T47D (cell line): ENCODE results near the gene CD300C.

Experiments used
- DNase-seq, 2 experiments: peaks; one replicate each; pipeline versions ENCODE4 v3.0.0 to v3.0.0-alpha.2; 2011 to 2012; ENCODE audit warnings: low read depth in 1 of 2, low spot score in 1 of 2
- JUND ChIP-seq: IDR thresholded peaks from 2 replicates; pipeline ENCODE4 v1.6.1; 2012; ENCODE audit warnings: low read depth
- in situ Hi-C: cut with HindIII; loops from 2 replicates; pipeline ENCODE4 v1.10.0; 2016; ENCODE audit warnings: low sequenced_read_pairs, low pct_unique_long_range_greater_than_20kb

Gene CD300C

GRCh38 chr17:74541176-74542111 lies 4.5 kb downstream of the CD300C start:
- TF ChIP-seq JUND = no peak
- in situ Hi-C loops = no loop called here
- no peak for DNase-seq

DNA sequence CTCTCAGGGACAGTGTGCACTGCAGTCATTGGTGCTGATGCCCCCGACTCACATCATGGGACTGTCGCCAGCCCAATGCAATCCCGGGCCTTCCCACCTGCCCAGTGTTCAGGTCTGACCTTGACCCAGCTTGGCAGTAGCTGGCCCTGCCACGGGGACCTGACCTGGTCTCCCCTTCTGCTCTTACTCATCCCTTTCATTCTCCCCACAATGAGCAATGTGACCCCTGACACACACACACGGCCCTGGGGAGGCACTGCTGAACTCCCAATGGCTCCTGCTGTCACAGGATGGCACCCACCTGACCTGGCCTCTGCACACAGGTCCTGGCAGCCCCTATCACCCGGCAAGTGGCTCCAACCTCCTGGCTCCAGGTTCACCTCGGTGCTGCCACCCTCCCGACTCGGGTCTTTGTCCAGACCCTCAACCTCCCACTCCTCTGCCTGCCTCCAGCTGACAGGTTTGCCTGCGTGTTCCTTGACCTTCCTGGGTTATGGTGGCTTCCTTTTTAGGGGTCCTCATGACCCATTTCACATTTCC lies 6.6 kb downstream of the CD300C start:
- DNase-seq = no peak
- in situ Hi-C loops = no loop called here
- no peak for TF ChIP-seq JUND

DNA sequence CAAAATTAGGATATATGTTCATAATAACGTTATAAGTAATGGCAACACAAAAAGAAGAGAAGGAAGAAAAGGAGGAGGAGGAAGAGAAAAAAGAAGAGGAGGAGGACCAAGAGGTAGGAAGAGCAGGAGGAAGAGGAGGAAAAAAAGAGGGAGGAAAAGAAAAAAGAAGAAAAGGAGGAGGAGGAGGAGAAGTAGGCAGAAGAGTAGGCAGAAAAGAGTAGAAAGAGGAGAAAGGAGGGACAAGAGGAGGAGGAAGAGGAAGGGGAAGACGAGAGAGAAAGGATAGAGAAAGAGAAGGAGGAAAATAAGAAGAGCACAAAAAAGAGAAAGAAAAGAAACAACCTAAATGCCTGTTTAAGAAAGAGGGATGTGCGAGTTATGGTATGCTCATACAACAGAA lies 9.0 kb downstream of the CD300C start:
- DNase-seq = no peak
- TF ChIP-seq JUND = no peak
- in situ Hi-C loops = no loop called here

DNA sequence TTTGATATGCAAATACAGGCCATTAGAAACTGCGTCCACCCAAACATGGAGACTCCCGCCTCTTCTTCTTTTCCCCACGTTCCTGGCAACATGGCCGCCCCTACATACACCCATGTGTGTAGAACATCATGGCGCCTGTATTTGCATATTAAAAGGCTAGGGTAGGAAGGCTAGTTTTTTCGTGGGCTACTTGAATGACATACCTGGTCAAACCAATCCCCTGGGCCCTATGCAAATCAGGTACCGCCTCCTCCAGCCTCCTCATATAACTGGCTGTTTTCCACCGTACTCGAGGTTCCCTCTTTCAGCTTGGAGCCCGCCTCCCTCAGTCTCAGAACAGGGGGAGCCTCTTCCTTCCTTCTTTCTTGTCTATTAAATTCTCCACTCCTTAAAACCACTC lies 13.8 kb downstream of the CD300C start:
- no peak for TF ChIP-seq JUND
- in situ Hi-C loops = no loop called here
- DNase-seq = peak in 1 of 2 experiments; percentile 81

- TF ChIP-seq JUND = no peak
- no peak for DNase-seq
- in situ Hi-C loops = no loop called here
These were observed 14.6 kb downstream of the CD300C start, which contains the start of gene CD300LB for GRCh38 chr17:74531231-74531761. Gene CD300LB, minus strand, starts transcription at chr17:74531475. Its CDS starts 125 bp downstream, at chr17:74531350.

- DNase-seq = no peak
- in situ Hi-C loops = no loop called here
- TF ChIP-seq JUND = no peak
These were observed 15.1 kb downstream of the CD300C start for GRCh38 chr17:74530831-74531150.

DNA sequence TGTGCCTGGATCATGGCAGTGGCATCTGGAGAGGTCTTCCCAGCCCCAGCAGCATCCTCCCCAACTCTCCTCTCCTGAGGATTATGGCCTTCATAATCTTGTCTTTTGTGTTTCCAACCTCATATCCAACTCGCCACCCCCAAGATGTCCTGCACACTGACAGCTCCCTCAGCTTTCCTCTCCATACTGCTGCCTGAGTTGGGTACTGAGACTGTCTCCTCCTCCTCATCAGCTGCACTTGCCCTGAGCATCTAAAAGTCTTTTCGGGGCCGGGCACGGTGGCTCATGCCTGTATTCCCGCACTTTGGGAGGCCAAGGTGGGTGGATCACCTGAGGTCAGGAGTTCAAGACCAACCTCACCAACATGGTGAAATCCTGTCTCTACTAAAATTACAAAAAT lies 16.7 kb downstream of the CD300C start:
- TF ChIP-seq JUND = no peak
- in situ Hi-C loops = no loop called here
- DNase-seq = no peak

- in situ Hi-C loops = no loop called here
- DNase-seq = no peak
- TF ChIP-seq JUND = no peak
These were observed 17.3 kb downstream of the CD300C start for GRCh38 chr17:74528491-74529199.

GRCh38 chr17:74527756-74528155 lies 18.2 kb downstream of the CD300C start:
- TF ChIP-seq JUND = no peak
- in situ Hi-C loops = no loop called here
- no peak for DNase-seq

DNA sequence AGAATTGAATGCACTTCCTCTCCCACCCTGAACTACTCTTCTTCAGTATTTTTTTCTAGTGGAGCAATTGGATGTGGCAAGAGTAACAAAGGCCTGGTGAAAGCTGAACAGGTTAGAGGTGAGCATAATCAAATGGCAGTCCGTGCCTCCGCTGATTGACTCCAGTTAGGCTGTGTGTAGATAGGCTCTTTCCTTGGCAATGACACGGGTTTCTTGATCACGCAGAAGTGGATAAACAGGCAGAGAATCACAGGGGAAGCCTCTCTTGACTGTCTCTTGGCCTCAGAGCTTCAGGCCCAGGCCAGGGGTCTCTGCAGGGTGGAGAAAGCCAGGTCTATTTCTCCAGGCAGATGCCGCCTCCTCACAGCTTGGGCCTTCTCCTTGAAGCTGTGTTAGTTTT lies 18.8 kb downstream of the CD300C start:
- in situ Hi-C loops = no loop called here
- DNase-seq = no peak
- TF ChIP-seq JUND = no peak

DNA sequence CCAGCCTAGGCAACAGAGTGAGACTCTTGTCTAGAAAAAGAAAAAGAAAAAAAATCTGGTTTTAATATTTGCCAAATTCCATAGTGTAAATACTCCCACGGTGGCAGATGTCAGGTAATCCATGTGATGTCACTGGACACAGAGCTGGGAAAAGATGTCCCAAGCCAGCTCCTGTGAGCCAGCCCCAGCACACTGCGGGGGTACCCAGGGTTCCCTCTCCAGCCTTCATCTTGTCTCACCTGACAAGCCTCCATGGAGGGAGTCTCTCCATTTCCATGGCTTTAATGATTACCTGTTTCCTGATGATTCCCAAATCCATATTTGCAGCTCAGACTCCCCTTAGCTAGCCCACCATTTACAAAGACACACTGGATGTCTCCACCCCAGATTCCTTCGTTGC lies 19.2 kb downstream of the CD300C start:
- TF ChIP-seq JUND = no peak
- no peak for DNase-seq
- in situ Hi-C loops = no loop called here

DNA sequence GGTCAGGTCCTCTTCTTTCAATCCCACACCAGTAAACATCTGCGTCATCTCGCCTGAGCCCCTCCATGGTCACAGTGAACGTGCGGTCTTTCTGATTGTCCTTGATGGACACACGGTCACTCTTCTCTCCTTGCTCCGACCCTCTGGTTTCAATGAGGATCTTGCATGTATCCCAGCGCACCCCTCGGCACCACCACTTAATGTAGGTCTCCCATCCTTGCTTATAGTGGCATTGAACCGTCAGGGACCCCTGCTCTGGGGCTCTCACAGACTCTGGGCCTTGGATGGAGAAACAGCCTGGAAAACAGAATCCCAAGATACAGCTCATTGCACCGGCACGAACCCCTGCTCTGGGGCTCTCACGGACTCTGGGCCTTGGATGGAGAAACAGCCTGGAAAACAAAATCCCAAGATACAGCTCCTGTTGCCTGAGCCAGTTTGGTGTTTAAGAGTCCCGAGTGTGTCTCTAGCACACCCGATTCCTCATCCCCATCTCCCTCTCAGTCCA lies 20.1 kb downstream of the CD300C start:
- no peak for DNase-seq
- in situ Hi-C loops = no loop called here
- TF ChIP-seq JUND = no peak

GRCh38 chr17:74525465-74525725 lies 20.5 kb downstream of the CD300C start:
- DNase-seq = no peak
- TF ChIP-seq JUND = no peak
- in situ Hi-C loops = no loop called here
